IPS-18a (cell line): ENCODE measurements around the gene HOXB9.

Experiments
- H3K27ac ChIP-seq: one replicate; pipeline ENCODE4 v1.5.1; 2013; ENCODE audit warnings: low read length
- H3K27me3 ChIP-seq: one replicate; pipeline ENCODE4 v1.6.1; 2013; ENCODE audit warnings: mild to moderate bottlenecking, low read length; ENCODE audit not compliant: control insufficient read depth, insufficient read depth
- H3K36me3 ChIP-seq: one replicate; pipeline ENCODE4 v1.6.1; 2013; ENCODE audit warnings: low read depth, low read length; ENCODE audit not compliant: control insufficient read depth
- H3K4me1 ChIP-seq: one replicate; pipeline ENCODE4 v1.6.1; 2013; ENCODE audit warnings: low read depth, low read length; ENCODE audit not compliant: control insufficient read depth
- H3K4me3 ChIP-seq: one replicate; pipeline ENCODE4 v1.5.1; 2013; ENCODE audit warnings: low read length
- H3K9ac ChIP-seq: one replicate; pipeline ENCODE4 v1.6.1; 2013; ENCODE audit warnings: mild to moderate bottlenecking, low read length, moderate library complexity
- H3K9me3 ChIP-seq: one replicate; pipeline ENCODE4 v1.6.1; 2013; ENCODE audit warnings: low read depth, low read length; ENCODE audit not compliant: control insufficient read depth

The HOXB9 gene

DNA sequence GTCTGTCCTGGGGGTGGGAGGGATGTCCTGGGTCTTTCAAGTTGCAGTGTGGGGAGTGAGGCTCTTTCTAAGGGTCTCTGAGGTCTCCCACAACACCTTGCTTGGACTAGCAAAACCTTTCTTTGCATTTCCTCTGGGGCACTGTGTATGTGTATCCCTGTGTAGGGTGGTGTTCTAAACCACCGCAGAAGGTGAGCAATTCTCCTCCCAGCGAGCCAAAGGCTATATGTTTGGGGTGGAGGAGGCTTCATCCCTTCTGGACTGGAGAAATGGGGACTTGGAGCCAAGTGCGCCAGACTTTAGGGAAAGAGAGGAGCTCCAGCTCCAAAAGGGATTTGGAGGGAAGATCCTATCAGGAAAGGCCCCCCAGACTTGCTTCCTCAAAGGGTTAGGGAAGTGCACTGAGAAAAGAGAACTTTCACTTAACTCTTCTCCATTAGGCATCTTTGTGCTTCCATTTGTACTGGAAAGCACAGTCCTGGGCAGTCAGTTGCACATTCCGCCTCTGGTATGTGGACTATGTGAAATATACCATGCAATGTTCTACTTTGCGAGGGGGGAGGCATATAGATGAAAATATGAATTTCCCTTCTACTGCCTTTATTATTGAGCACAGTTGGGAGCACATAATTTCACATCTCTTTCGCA lies 18.9 kb upstream of the HOXB9 start:
- Histone ChIP-seq H3K36me3 (no peaks in the 10 kb centered on the region), H3K9ac (no peak overlapping the region), H3K27me3 (peaks cover 100% of the 10 kb centered on the region), H3K9me3 (no peaks in the 10 kb centered on the region), H3K4me3 (no peak overlapping the region), H3K4me1 (no peaks in the 10 kb centered on the region), H3K27ac (no peak overlapping the region)

DNA sequence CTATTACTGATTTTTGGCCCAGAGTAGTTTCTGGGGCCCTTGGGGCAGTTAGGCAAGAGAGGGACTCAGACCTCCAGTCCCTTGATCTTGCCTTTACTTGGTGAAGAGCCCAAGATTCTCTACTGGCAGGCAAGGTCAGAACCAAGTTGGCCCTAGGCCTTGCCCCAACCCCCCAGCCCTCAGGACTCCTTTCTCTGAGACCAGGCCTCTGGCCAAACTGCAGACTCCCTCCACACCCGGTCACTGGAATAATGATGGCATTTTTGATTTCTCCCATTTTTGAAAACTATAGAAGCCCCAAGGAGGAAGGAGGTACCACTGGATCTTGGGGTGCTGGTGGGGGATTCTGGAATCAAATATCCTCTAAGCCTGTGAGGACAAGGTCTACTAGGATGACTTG lies 18.0 kb upstream of the HOXB9 start:
- Histone ChIP-seq H3K9me3 (no peaks in the 10 kb centered on the region), H3K36me3 (no peaks in the 10 kb centered on the region), H3K4me3 (no peak overlapping the region), H3K27ac (no peak overlapping the region), H3K27me3 (peaks cover 100% of the 10 kb centered on the region), H3K9ac (no peak overlapping the region), H3K4me1 (no peaks in the 10 kb centered on the region)

DNA sequence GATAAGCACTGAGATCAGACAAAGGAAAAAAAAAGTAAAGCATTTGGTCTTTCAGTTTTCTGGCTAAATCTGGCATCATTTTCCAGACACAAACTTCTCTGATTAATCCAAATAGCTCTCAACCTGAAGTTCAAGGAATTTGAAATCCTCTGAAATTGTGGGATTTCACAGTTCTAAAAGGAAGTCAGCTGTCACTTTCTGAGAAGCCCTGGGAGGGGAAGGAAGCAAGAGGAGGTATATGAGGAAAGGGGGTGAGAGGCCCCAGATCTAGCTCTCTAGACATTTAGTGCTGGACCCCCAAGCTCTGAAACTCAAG lies 17.5 kb upstream of the HOXB9 start:
- Histone ChIP-seq H3K9ac (no peak overlapping the region), H3K4me1 (no peaks in the 10 kb centered on the region), H3K4me3 (no peak overlapping the region), H3K27me3 (peaks cover 100% of the 10 kb centered on the region), H3K36me3 (no peaks in the 10 kb centered on the region), H3K9me3 (no peaks in the 10 kb centered on the region), H3K27ac (no peak overlapping the region)

DNA sequence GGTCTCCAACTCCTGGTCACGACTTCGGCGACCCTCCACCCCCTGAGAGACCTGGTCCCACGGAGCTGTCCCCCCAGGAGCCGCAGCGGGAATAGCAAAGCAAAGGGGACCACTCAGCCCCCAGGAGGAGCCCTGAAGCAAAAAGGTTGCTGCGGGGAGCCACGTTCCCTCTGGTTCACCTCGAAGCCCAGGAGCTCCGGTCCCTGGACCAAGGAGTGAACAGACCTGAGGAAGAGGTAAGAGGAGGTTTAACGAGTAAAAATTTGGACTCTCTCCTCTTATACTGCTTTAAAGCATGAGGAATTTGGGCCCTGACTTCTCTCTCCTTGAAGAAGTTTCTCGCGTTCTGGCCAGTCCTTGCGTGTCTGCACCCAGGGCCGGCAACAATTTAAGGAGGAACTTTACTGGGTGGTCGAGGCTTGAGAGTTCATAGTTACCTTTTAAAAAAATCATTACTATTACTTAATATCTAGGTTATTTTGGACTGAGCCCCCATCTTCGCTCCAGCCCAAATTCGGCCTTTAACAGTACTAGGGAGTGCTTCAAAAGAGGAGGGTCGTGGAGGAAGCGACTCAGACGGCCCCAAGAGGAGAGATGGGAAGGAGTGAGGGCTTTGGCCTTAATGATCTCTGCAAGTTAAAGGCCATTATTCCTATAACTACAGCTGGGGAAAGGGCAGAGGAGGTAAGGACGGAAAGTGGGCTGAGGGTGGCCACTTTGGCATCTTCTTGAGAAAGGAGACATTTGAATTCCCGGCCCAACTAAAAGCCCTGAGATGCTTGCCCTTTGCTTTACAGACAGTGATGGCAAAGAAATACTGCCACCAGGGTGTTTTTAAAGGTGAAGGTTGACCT lies 16.9 kb upstream of the HOXB9 start:
- no peaks in the 10 kb centered on the region for H3K9me3 ChIP-seq
- no peaks in the 10 kb centered on the region for H3K4me1 ChIP-seq
- no peak overlapping the region for H3K9ac ChIP-seq
- H3K4me3 ChIP-seq: no peak overlapping the region
- H3K27me3 ChIP-seq: peaks cover 100% of the 10 kb centered on the region
- H3K27ac ChIP-seq: no peak overlapping the region
- no peaks in the 10 kb centered on the region for H3K36me3 ChIP-seq

DNA sequence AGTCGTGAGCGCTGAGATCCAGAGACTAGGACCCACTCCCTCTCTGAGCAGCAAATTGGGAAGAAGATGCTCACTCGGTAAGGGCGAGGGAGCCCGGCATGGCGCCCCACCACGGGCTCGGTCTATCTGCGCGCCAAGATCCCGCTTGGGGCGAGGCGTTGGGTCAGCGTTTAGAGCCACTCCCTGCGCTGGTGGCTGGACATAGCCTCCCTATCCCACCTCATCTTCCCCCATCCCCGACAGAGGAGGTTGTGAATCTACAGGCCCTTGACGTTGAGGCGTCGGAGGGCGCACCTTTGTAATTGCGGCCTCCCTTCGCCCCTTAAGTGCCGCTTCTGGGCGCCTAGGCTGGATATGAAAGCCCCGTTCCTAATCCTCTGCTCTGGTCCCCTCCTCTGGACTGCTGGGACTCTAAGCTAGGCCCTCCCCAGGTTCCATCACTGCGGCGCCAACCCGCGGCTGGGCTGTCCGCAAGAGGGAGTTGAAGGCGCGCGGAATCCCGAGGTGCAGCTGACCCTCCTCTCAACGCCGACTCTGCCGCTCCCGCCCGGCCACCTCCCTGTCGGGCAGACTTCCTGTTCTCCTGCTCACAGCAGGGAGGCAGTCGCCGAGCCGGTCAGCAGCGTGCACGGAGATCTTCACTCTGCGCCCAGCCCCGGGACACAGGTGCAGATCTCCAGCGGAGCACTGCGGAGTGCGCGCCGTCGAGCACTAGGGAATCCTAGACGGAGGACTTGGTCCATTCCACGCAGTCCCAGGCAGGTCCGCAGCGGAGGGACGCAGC lies 16.1 kb upstream of the HOXB9 start:
- no peaks in the 10 kb centered on the region for H3K9me3 ChIP-seq
- H3K27ac ChIP-seq: no peak overlapping the region
- no peaks in the 10 kb centered on the region for H3K36me3 ChIP-seq
- peaks cover 100% of the 10 kb centered on the region for H3K27me3 ChIP-seq
- no peak overlapping the region for H3K4me3 ChIP-seq
- H3K9ac ChIP-seq: no peak overlapping the region
- no peaks in the 10 kb centered on the region for H3K4me1 ChIP-seq

DNA sequence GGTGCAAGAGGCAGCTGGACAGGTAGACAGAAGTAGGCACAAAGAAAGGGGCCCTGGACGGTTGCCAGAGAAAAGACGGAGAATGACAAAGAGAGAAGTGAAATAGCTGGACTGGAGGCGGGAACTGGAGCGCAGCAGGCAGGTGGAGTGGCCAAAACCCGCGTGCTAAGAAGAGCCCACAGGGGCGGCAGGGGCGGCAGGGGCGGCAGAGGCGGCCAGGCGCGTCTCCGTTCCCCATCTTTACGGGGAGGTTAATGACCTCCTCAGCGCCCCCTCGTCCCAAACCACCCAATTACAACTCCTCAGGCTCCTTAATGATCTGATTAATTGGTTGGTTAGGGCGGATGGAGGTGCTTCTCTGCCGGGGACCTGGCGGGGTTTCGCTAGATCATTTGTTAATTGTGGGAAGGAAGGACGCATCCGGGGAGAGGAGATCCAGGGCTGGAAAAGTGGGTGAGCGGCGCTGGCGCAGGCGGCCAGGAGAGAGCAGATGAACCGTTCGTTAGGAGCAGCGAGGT lies 15.4 kb upstream of the HOXB9 start:
- H3K9me3 ChIP-seq: no peaks in the 10 kb centered on the region
- no peak overlapping the region for H3K4me3 ChIP-seq
- no peaks in the 10 kb centered on the region for H3K36me3 ChIP-seq
- H3K27ac ChIP-seq: no peak overlapping the region
- no peaks in the 10 kb centered on the region for H3K4me1 ChIP-seq
- peaks cover 100% of the 10 kb centered on the region for H3K27me3 ChIP-seq
- H3K9ac ChIP-seq: no peak overlapping the region

DNA sequence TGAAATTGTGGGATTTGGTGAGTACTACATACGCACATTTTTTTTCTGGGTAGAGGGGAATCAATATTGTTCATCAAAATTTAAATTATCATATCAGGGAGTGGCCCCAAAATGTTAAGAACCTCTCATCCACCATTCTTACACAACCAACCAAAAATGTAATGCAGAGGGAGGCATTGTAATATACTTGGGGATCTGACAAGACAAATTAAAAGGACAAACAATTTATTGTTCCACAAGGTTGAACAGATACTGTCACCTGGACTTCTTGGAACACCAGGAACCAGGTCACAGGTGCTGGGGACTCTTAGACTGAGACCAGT lies 14.7 kb upstream of the HOXB9 start:
- Histone ChIP-seq H3K9me3 (no peaks in the 10 kb centered on the region), H3K27ac (no peak overlapping the region), H3K4me3 (no peak overlapping the region), H3K4me1 (no peaks in the 10 kb centered on the region), H3K27me3 (peaks cover 100% of the 10 kb centered on the region), H3K9ac (no peak overlapping the region), H3K36me3 (no peaks in the 10 kb centered on the region)

DNA sequence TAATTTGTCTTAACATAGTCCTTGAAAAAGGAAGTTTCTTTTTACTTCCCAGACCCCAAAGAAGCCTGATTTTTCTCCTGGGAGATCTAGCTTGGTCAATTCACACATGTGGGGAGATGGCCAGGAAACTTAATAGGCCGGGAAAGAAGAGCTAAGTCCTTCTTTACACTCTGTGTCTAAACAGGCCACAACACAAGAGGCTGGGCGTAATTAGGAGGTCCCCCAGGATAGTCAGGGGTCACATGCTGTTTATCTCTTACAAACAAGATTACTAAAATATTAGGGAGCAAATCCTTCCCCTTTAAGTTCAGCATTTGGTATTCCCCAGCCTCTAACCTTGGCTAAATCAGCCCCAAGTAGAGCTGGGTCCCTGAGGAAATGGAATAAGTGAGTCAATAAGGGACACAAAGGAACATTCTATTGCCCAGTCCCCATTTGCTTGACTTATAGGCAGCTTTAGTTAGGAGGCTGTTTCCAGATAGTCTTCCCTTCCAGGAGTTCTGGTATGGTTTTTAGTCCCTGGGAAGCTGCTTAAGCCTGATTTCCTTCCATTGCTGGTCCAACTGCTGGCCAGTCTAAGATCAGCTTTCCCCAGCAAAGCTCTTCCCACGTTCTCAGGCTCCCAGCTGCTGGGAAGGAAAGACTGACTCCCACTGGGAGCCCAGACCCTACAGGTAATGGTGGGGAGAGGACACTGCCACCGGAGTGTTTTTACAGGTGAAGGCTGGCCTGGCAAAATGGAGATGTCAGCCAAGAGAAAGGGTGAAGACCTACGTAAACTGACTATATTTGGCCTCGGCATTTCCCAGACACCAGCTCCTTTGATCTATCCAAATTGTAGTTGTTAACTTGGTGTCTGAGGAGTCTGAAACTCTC lies 14.1 kb upstream of the HOXB9 start:
- Histone ChIP-seq H3K36me3 (no peaks in the 10 kb centered on the region), H3K27me3 (peaks cover 100% of the 10 kb centered on the region)

DNA sequence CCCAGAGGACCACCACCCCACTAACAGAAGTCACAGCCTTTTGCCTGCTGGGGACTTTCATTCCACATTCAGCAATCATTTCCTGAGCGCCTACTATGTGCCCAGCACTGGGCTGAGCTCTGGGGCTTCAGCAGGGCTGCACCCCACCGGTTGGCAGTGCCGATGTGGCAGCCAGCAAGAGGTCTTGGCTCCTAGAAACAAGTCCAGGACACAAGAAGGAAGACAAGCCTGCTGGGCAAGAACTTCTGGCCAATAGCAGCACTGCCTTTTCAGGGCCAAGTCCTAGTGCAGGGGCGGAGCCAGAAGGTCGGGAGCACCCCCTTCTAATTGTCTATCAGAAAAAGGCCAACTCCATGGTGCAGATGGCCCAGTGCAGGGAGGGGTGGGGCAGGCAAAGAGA lies 13.0 kb upstream of the HOXB9 start:
- Histone ChIP-seq H3K9me3 (no peaks in the 10 kb centered on the region), H3K27me3 (peaks cover 100% of the 10 kb centered on the region), H3K36me3 (no peaks in the 10 kb centered on the region), H3K27ac (no peak overlapping the region), H3K4me3 (no peak overlapping the region), H3K4me1 (no peaks in the 10 kb centered on the region), H3K9ac (no peak overlapping the region)

More for the DNA sequence above, 14.1 kb upstream of the HOXB9 start:
- no peaks in the 10 kb centered on the region for H3K9me3 ChIP-seq
- H3K4me1 ChIP-seq: no peaks in the 10 kb centered on the region
- H3K9ac ChIP-seq: no peak overlapping the region
- no peak overlapping the region for H3K27ac ChIP-seq
- H3K4me3 ChIP-seq: no peak overlapping the region

DNA sequence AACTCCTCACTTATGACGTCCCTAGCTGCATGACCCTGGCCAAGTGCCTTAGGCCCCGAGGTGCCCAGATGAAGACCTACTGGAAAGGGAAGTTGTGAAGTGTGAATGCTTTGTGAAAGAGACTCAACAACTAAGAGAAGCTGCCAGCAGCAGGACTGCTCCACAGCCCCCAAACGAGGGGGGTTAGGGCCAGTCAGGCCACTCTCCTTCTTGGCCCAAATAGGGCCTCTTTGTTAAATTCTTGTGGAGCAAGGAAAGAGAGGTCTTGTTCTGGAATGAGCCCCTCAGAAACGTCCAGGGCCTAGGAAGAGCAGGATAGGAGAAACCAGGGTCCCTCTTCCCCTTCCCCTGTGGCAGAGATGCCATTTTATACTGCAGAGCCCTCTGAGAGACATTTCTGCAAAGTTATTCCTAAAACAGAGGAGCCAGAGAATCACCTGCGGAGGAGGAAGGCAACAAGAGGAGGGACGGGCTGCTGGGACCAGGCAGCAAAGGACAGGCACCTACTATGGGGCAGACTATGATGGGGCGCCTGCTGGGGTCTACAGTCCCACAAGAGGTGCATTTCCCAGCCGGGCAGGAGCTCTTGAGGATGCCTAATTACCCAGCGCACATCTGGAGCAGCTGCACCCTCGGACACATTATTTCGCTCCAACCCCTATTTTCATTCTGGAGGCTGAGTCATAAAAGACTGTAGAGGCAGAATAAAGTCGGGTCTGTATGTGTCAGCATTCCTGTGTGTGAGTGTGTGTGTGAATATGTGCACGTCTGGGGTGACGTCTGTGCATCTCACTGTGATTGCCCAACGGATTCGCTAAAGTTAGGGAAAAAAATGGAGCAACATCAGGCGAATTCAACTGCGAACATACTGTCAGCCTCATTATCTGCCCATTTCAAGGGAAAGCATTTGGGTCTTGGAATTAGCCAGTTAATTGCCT lies 11.4 kb upstream of the HOXB9 start:
- Histone ChIP-seq H3K9ac (no peak overlapping the region), H3K27ac (no peak overlapping the region), H3K27me3 (peaks cover 100% of the 10 kb centered on the region), H3K4me1 (no peaks in the 10 kb centered on the region), H3K9me3 (no peaks in the 10 kb centered on the region), H3K36me3 (no peaks in the 10 kb centered on the region), H3K4me3 (no peak overlapping the region)
